ENCODE measurements around the gene RIPK4.

- TF ChIP-seq CTCF (CRISPR knock-in tag; IDR thresholded peaks at IDR 0.05) (no peak), POLR2A (IDR thresholded peaks at IDR 0.05; ENCODE audit: insufficient read depth in 1 of 2, low read depth in 2 of 2, low read length in 2 of 2) (no peak), ZFP41 (CRISPR knock-in tag; IDR thresholded peaks at IDR 0.05; ENCODE audit: borderline replicate concordance) (no peak), ZHX1 (CRISPR knock-in tag; IDR thresholded peaks at IDR 0.05; ENCODE audit: low read depth) (no peak), ZFX (CRISPR knock-in tag; IDR thresholded peaks at IDR 0.05; ENCODE audit: low read depth) (no peak), MAFK (conservative IDR thresholded peaks at IDR 0.05 in 1 of 2, IDR thresholded peaks at IDR 0.05 in 1 of 2; ENCODE audit: low read length in 2 of 2) (no peak), RAD21 (CRISPR knock-in tag; IDR thresholded peaks at IDR 0.05) (no peak), GABPA (IDR thresholded peaks at IDR 0.05; ENCODE audit: low read depth, low read length) (no peak), GABPA (CRISPR knock-in tag; IDR thresholded peaks at IDR 0.05; ENCODE audit: low read depth) (no peak), KDM5B (CRISPR knock-in tag; IDR thresholded peaks at IDR 0.05; ENCODE audit: borderline replicate concordance) (no peak)
These were observed 68.8 kb downstream of the RIPK4 start for GRCh38 chr21:41698071-41698470.
